Thyroid gland (tissue), 4 donors: ENCODE results near the gene HYAL2. TPM values are rescaled to one million over a fixed set of nuclear protein-coding genes. Genes with fewer than 3 reads are reported as not detected.
A peak's percentile ranks its signal among the peaks of the same experiment; 100 is the strongest.

Experiments
- DNase-seq, 2 donors: peaks; one replicate each; pipeline ENCODE4 v3.0.0-alpha.2; 2019
- H3K27ac ChIP-seq, 3 donors: fragments of 200-600 bp; sonication (generic); 1 replicate in 2 of 3; 2 replicates in 1 of 3; pipeline ENCODE4 v1.5.1; 2016 to 2019; ENCODE audit warnings: mild to moderate bottlenecking in 1 of 3, moderate library complexity in 1 of 3
- H3K27me3 ChIP-seq: fragments of 200-600 bp; sonication (generic); one replicate; pipeline ENCODE4 v1.5.1; 2019
- H3K36me3 ChIP-seq, 2 donors: fragments of 200-600 bp; sonication (generic); one replicate each; pipeline ENCODE4 v1.5.1; 2016 to 2019
- H3K4me1 ChIP-seq, 2 donors: fragments of 200-600 bp; sonication (generic); one replicate each; pipeline ENCODE4 v1.5.1; 2017 to 2019
- H3K4me3 ChIP-seq, 3 donors: fragments of 200-600 bp; sonication (generic); replicated peaks in 1 of 3; 1 replicate in 2 of 3; 2 replicates in 1 of 3; pipeline ENCODE4 v1.5.1; 2016; ENCODE audit warnings: mild to moderate bottlenecking in 1 of 3
- H3K9me3 ChIP-seq: fragments of 200-600 bp; sonication (generic); one replicate; pipeline ENCODE4 v1.5.1; 2017
- CTCF ChIP-seq, 6 experiments: fragments of 200-600 bp in 3 of 6; fragments of 450-650 bp in 3 of 6; sonication (generic) in 3 of 6; IDR thresholded peaks; one replicate each; pipeline ENCODE4 v1.5.1; 2016 to 2019; ENCODE audit warnings: antibody characterized with exemption in 6 of 6, mild to moderate bottlenecking in 2 of 6, inconsistent platforms in 1 of 6, moderate library complexity in 1 of 6
- POLR2A ChIP-seq, 2 donors: fragments of 450-650 bp; IDR thresholded peaks; one replicate each; pipeline ENCODE4 v1.6.1; 2017; ENCODE audit warnings: antibody characterized with exemption in 2 of 2, mild to moderate bottlenecking in 2 of 2, moderate library complexity in 1 of 2
- WGBS, 2 donors: methylation state at CpG; one replicate each; pipeline ENCODE4 v1.1.5; 2017; 5-methylcytosine and 5-hydroxymethylcytosine counted together
- intact Hi-C: fragments of 100-400 bp; cut with DNase I; formaldehyde crosslinking; loops from one replicate; pipeline ENCODE4 v1.15.1; 2023
- total RNA-seq, 4 donors: library from RNA; depleted of rRNA; stranded (reverse); fragments of >200 nt; gene quantifications; one replicate each; pipeline ENCODE4 v1.2.3, GENCODE V29; 2016

The HYAL2 gene
- total RNA-seq, 4 donors from 2014 or later, result 133 to 206 (median 158) TPM

- H3K4me3 ChIP-seq, result no peak overlapping the region
- TF ChIP-seq POLR2A (IDR thresholded peaks at IDR 0.05) (no peak), CTCF (IDR thresholded peaks at IDR 0.05) (no peak)
- H3K27me3 ChIP-seq, result no peaks in the 10 kb centered on the region
- peaks cover 16 to 20% of the 10 kb centered on the region in 2 donors for H3K36me3 ChIP-seq
- DNase-seq, result no peak
- peak overlapping the region; percentile 20 to 75 (median 58) for H3K27ac ChIP-seq
- intact Hi-C loops, result loop anchor here (5.0 kb wide), 1 partner anchor 34 kb away; the partner anchor contains the start of gene TUSC2
- WGBS, 2 donors, result 61 to 80% methylated on average over 5 to 12 of the region's 12 CpGs
- no peaks in the 10 kb centered on the region for H3K9me3 ChIP-seq
- H3K4me1 ChIP-seq, result peaks cover 17 to 24% of the 10 kb centered on the region in 2 donors
Measured at GRCh38 chr3:50293079-50293801, 29.3 kb downstream of the HYAL2 start.

- no peaks in the 10 kb centered on the region for H3K27me3 ChIP-seq
- peaks cover 15 to 18% of the 10 kb centered on the region in 2 donors for H3K4me1 ChIP-seq
- H3K36me3 ChIP-seq, result peaks cover 24 to 26% of the 10 kb centered on the region in 2 donors
- 5 to 6% methylated on average over 7 to 8 of the region's 67 CpGs for WGBS, 2 donors
- H3K4me3 ChIP-seq, result peak within 1 kb of the TSS; percentile 45 to 92 (median 78)
- no peaks in the 10 kb centered on the region for H3K9me3 ChIP-seq
- H3K27ac ChIP-seq, result peak within 1 kb of the TSS; percentile 20 to 75 (median 68)
- intact Hi-C loops, result loop anchor here (5.0 kb wide), 1 partner anchor 35 kb away; the partner anchor contains the start of gene TUSC2
- TF ChIP-seq POLR2A (IDR thresholded peaks at IDR 0.05), result peak in 1 of 2 donors; percentile 62
- no peak for TF ChIP-seq CTCF (IDR thresholded peaks at IDR 0.05)
- DNase-seq, result peak; percentile 98
Measured at GRCh38 chr3:50292159-50293078, 30.1 kb downstream of the HYAL2 start, which contains the start of gene IFRD2. TSS of gene IFRD2 (minus strand) at chr3:50292429. CDS start at chr3:50292274, 155 bp downstream.

GRCh38 chr3:50290161-50290641 lies 32.3 kb downstream of the HYAL2 start:
- no peak for TF ChIP-seq CTCF (IDR thresholded peaks at IDR 0.05)
- TF ChIP-seq POLR2A (IDR thresholded peaks at IDR 0.05), result no peak
- no peaks in the 10 kb centered on the region for H3K27me3 ChIP-seq
- H3K4me3 ChIP-seq, result no peak overlapping the region
- no peak for DNase-seq
- WGBS, 2 donors, result 91 to 93% methylated on average over 13 to 16 of the region's 16 CpGs
- H3K27ac ChIP-seq, result no peak overlapping the region
- H3K4me1 ChIP-seq, result peaks cover 15 to 18% of the 10 kb centered on the region in 2 donors
- intact Hi-C loops, result loop anchor here (5.0 kb wide), 1 partner anchor 37 kb away; the partner anchor contains the start of gene TUSC2
- no peaks in the 10 kb centered on the region for H3K9me3 ChIP-seq
- H3K36me3 ChIP-seq, result peaks cover 26 to 28% of the 10 kb centered on the region in 2 donors

GRCh38 chr3:50289130-50289529 lies 33.4 kb downstream of the HYAL2 start:
- 100% methylated on average over 2 of the region's 6 CpGs; no CpG with 5 or more reads in 1 of the 2 donors for WGBS, 2 donors
- Histone ChIP-seq H3K4me1 (peaks cover 15 to 18% of the 10 kb centered on the region in 2 donors), H3K9me3 (no peaks in the 10 kb centered on the region), H3K27me3 (no peaks in the 10 kb centered on the region), H3K27ac (no peak overlapping the region), H3K4me3 (no peak overlapping the region), H3K36me3 (peaks cover 26 to 28% of the 10 kb centered on the region in 2 donors)
- DNase-seq, result no peak
- intact Hi-C loops, result no loop called here
- TF ChIP-seq CTCF (IDR thresholded peaks at IDR 0.05) (no peak), POLR2A (IDR thresholded peaks at IDR 0.05) (no peak)
